Measurements from ENCODE around the gene BPIFB4. TPM values are rescaled to one million over a fixed set of nuclear protein-coding genes. Genes with fewer than 3 reads are reported as not detected.

BPIFB4 gene
- total and polyA plus RNA-seq, 2 experiments from 2014 or later: not detected

DNA sequence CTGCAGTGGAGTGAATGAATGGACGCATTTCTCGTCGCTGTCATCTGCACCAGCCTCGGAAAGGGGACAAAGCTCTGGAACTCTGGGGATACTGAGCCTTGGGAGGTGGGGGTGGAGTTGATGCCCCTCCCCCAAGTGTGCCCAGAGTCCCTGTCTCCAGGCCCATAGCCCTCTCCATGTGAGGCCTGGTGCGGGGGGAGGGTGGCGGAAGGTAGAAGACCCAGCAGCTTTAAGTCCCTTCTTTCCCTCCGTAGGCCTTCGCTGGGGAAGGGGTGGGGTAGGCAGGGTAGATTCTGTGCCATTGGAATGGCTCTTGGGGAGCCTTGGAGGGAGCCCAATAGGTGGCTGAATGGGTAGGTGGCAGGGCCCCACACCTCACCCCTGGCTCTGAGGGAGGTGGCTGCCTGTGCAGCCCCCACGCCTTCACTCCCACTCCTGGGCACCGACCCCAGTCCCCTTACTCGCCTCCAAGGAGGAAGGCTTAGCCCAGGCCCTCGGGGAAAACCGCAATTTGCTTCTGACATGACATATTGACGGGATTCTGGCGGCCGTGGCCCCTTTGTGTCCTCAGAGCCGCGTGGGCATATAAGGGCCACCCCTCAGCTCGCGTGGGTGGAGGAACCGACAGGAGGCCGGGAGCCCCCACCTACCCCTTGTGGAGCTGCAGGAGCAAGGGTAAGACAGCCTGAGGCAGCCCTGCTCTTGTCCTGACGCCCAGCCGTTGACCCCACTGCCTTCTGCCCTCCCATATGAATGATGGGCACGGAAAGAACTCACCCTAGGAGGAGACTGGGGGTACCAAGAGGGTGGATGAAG lies 25.9 kb upstream of the BPIFB4 start, which contains the start of gene BPIFB3:
BPIFB3 (plus strand) TSS at position 613 of the 816 bp plus-strand sequence. CDS start 1,533 bp downstream, outside the sequence.
- no peaks in the 10 kb centered on the region for H3F3A ChIP-seq (ENCODE audit: insufficient read depth)
- no peak for DNase-seq
- 47 to 50% methylated on average over 24 to 25 of the region's 25 CpGs for WGBS, 2 experiments (ENCODE audit: low coverage in 1 of 2, low lambda C conversion rate in 2 of 2, missing lambda C conversion rate in 2 of 2)
- TF ChIP-seq EZH2 (IDR thresholded peaks at IDR 0.05; ENCODE audit: insufficient read depth, poor library complexity, severe bottlenecking) (no peak), EZH2phosphoT487 (IDR thresholded peaks at IDR 0.05; ENCODE audit: insufficient read depth, low read depth) (no peak)
- H3K27me3 ChIP-seq (replicated peaks; ENCODE audit: insufficient read depth): peaks cover 14% of the 10 kb centered on the region; the same call in 1 of the 2 replicates
- H3K79me2 ChIP-seq (ENCODE audit: insufficient read depth): no peaks in the 10 kb centered on the region
- no peaks in the 10 kb centered on the region for H3K4me1 ChIP-seq (ENCODE audit: insufficient read depth)
- H3K9ac ChIP-seq: no peak within 1 kb of the TSS
- H3K4me3 ChIP-seq: no peak within 1 kb of the TSS
- in situ Hi-C loops (cut with MboI): no loop called here
- no peaks in the 10 kb centered on the region for H3K9me2 ChIP-seq (ENCODE audit: insufficient read depth)
- H2AFZ ChIP-seq: no peak within 1 kb of the TSS
- H3K9me3 ChIP-seq (ENCODE audit: low read depth): no peaks in the 10 kb centered on the region
- no peaks in the 10 kb centered on the region for H4K20me1 ChIP-seq (ENCODE audit: insufficient read depth)
- H3K4me2 ChIP-seq (ENCODE audit: unreplicated experiment): no peak within 1 kb of the TSS
- no peaks in the 10 kb centered on the region for H3K36me3 ChIP-seq (ENCODE audit: low read depth)
- H3K27ac ChIP-seq: no peak within 1 kb of the TSS

DNA sequence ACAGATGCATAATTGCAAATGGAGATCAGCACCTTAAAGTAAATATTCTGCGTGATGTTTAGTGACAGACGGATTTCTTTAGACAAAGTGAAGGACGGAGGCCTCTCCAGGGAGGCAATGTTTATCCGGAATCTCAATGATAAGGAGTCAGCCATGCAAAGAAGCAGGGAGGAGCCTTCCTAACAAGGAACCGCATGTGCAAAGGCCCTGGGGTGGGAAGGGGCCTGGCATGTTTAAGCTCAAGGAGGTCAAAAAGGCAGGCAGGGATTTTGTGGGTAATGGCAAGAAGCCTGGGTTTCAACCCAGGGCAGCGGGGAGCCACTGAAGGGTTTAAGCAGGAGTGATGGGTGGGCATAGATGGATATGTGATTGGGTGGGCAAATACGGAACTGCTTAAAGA lies 25.1 kb upstream of the BPIFB4 start:
- Histone ChIP-seq H3K27me3 (replicated peaks; ENCODE audit: insufficient read depth) (peaks cover 14% of the 10 kb centered on the region; the same call in 1 of the 2 replicates), H4K20me1 (ENCODE audit: insufficient read depth) (no peaks in the 10 kb centered on the region), H2AFZ (no peak overlapping the region), H3K27ac (no peak overlapping the region), H3K9me3 (ENCODE audit: low read depth) (no peaks in the 10 kb centered on the region), H3K36me3 (ENCODE audit: low read depth) (no peaks in the 10 kb centered on the region), H3K4me3 (no peak overlapping the region), H3K9me2 (ENCODE audit: insufficient read depth) (no peaks in the 10 kb centered on the region), H3K4me1 (ENCODE audit: insufficient read depth) (no peaks in the 10 kb centered on the region), H3F3A (ENCODE audit: insufficient read depth) (no peaks in the 10 kb centered on the region), H3K4me2 (ENCODE audit: unreplicated experiment) (no peak overlapping the region), H3K9ac (no peak overlapping the region), H3K79me2 (ENCODE audit: insufficient read depth) (no peaks in the 10 kb centered on the region)
- DNase-seq: no peak
- TF ChIP-seq EZH2phosphoT487 (IDR thresholded peaks at IDR 0.05; ENCODE audit: insufficient read depth, low read depth) (no peak), EZH2 (IDR thresholded peaks at IDR 0.05; ENCODE audit: insufficient read depth, poor library complexity, severe bottlenecking) (no peak)
- in situ Hi-C loops (cut with MboI): no loop called here
- WGBS, 2 experiments (ENCODE audit: low coverage in 1 of 2, low lambda C conversion rate in 2 of 2, missing lambda C conversion rate in 2 of 2): 57 to 58% methylated on average over 7 of the region's 7 CpGs

DNA sequence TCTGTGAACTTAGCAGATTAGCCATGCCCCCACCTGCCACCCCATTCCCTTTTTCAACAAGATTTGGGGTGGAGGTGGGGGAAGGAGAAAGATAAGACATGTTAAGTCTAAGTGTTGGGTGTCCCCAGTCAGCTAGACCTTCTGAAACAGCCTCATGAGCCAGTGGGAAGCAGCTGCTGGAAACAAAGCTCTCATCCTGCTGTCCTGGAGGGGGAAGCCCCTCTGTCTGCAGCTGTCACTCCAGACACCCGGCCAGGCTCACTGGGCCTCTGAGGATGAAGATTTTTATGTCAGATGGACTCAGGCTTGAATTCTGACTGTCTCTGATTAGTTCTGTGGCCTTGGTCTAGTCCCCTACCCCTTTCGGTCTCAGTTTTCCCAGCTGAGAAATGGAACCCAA lies 24.7 kb upstream of the BPIFB4 start:
- Histone ChIP-seq H3K36me3 (ENCODE audit: low read depth) (no peaks in the 10 kb centered on the region), H2AFZ (no peak overlapping the region), H3K4me2 (ENCODE audit: unreplicated experiment) (no peak overlapping the region), H3K27me3 (replicated peaks; ENCODE audit: insufficient read depth) (peaks cover 14% of the 10 kb centered on the region; the same call in 1 of the 2 replicates), H4K20me1 (ENCODE audit: insufficient read depth) (no peaks in the 10 kb centered on the region), H3K79me2 (ENCODE audit: insufficient read depth) (no peaks in the 10 kb centered on the region), H3K4me3 (no peak overlapping the region), H3K9ac (no peak overlapping the region), H3K9me3 (ENCODE audit: low read depth) (no peaks in the 10 kb centered on the region), H3F3A (ENCODE audit: insufficient read depth) (no peaks in the 10 kb centered on the region), H3K4me1 (ENCODE audit: insufficient read depth) (no peaks in the 10 kb centered on the region), H3K9me2 (ENCODE audit: insufficient read depth) (no peaks in the 10 kb centered on the region), H3K27ac (no peak overlapping the region)
- in situ Hi-C loops (cut with MboI): no loop called here
- no peak for DNase-seq
- TF ChIP-seq EZH2phosphoT487 (IDR thresholded peaks at IDR 0.05; ENCODE audit: insufficient read depth, low read depth) (no peak), EZH2 (IDR thresholded peaks at IDR 0.05; ENCODE audit: insufficient read depth, poor library complexity, severe bottlenecking) (no peak)
- WGBS, 2 experiments (ENCODE audit: low coverage in 1 of 2, low lambda C conversion rate in 2 of 2, missing lambda C conversion rate in 2 of 2): 40 to 41% methylated on average over 2 of the region's 2 CpGs

DNA sequence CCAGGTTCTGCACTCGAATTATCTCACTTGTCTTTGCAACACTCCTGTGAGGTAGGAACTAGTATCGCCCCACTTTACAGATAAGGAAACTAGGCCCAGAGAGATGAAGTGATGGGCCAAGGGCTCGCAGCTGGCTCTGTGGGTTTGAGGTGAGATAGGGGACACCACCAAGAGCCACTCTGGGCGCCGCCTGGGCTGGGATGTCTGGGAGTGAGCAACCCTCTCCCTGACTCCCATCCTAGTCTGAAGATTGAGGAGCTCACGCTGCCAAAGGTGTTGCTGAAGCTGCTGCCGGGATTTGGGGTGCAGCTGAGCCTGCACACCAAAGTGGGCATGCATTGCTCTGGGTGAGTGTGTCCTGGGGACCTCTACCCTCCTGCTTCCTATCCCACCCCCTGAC lies 20.3 kb upstream of the BPIFB4 start:
- Histone ChIP-seq H2AFZ (no peak overlapping the region), H3K4me1 (ENCODE audit: insufficient read depth) (no peaks in the 10 kb centered on the region), H3K27ac (no peak overlapping the region), H3K4me2 (ENCODE audit: unreplicated experiment) (no peak overlapping the region), H3K27me3 (replicated peaks; ENCODE audit: insufficient read depth) (peaks cover 18% of the 10 kb centered on the region; the same call in 1 of the 2 replicates), H3K9ac (no peak overlapping the region), H3K79me2 (ENCODE audit: insufficient read depth) (no peaks in the 10 kb centered on the region), H4K20me1 (ENCODE audit: insufficient read depth) (no peaks in the 10 kb centered on the region), H3F3A (ENCODE audit: insufficient read depth) (no peaks in the 10 kb centered on the region), H3K9me3 (ENCODE audit: low read depth) (no peaks in the 10 kb centered on the region), H3K4me3 (no peak overlapping the region), H3K36me3 (ENCODE audit: low read depth) (no peaks in the 10 kb centered on the region), H3K9me2 (ENCODE audit: insufficient read depth) (no peaks in the 10 kb centered on the region)
- TF ChIP-seq EZH2phosphoT487 (IDR thresholded peaks at IDR 0.05; ENCODE audit: insufficient read depth, low read depth) (no peak), EZH2 (IDR thresholded peaks at IDR 0.05; ENCODE audit: insufficient read depth, poor library complexity, severe bottlenecking) (no peak)
- in situ Hi-C loops (cut with MboI): no loop called here
- WGBS, 2 experiments (ENCODE audit: low coverage in 1 of 2, low lambda C conversion rate in 2 of 2, missing lambda C conversion rate in 2 of 2): 55 to 62% methylated on average over 7 of the region's 7 CpGs
- no peak for DNase-seq

All from GM23248 (cell line).